Stromal cell of bone marrow (primary cell): Measurements from ENCODE around the gene GRIK1.

Experiments used
- DNase-seq: peaks from one replicate; pipeline ENCODE4 v3.0.0-alpha.2; 2012; ENCODE audit warnings: low read depth

The GRIK1 gene

DNA sequence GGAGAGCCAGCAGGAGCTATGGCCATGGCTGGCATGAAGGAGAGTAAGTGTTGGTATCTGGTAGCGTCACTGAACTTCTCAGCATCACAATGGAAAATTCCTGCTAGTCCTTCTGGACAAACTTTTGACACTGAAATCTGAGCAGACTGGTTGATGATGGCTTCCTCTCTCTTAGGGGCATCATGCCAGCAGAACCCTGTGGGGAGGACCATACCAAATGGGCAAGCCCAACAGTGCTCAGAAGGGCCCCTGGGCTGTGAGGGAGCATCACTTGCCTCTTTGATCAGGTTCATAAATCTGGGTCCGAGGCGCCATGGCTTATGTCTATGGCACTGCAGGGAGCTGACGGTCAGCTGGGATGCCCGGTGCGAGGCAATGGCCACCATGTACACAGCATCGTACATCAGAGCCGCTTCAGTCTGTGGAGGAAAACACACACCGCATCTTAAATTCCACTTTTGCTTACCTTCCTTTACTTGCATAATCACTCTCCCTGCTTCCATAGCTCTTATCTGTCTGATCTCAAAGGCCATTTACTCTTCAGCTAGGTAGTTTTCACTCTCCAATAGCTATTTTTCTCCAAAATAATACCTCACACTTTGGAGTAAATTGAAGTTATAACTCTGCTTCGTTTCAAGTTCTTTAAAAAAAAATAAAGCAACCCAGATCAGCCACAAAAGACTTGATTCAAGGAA is 297.1 kb downstream of the GRIK1 start:
- DNase-seq: no peak

DNA sequence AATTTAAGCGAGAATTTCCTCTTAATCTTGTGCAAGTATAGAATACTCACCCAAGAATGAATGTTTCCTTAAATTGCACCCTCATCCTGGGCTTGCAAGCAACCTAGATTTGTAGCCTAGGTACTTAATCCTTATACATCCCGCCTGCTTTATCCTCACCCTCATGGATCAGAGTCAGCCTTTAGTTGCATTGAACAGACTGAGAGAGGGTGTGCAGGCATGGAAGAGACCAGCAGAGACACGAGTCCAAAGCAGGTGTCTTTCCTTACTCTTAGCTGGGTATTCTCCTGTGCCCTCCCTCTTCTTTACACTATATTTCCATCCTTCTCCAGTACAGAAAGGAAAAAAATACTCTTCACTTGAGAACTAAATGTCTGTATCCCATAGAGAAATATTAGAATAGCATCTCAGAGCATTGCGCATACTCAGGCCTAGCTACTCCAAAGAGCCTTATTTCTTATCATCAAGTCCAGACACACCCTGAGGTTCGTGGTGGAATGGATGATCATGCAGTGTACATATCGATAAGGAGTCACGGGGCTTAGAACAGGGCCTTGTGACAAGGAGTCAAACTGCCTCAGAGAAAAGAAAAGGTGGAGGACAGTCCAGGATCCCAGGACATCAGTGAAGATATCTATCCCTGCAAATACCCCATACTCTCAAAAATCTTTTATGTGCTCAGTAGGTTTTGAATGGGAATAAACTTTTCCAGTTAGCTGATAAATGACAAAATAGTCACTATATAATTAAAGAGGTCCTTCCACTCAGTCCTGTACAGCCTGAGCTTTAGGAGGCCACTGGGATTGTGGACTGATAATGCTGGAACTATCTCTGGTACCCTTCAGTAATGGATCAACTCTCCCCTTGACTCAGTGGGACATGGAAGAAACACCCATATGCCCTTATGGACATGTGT is 297.9 kb downstream of the GRIK1 start:
- DNase-seq: no peak

- no peak for DNase-seq
These were observed 298.7 kb downstream of the GRIK1 start for GRCh38 chr21:29641001-29641634.

- DNase-seq: no peak
These were observed 299.7 kb downstream of the GRIK1 start for GRCh38 chr21:29640080-29640508.

GRCh38 chr21:29639366-29640079 is 300.3 kb downstream of the GRIK1 start:
- no peak for DNase-seq

GRCh38 chr21:29638761-29639327 is 301.0 kb downstream of the GRIK1 start:
- no peak for DNase-seq

DNA sequence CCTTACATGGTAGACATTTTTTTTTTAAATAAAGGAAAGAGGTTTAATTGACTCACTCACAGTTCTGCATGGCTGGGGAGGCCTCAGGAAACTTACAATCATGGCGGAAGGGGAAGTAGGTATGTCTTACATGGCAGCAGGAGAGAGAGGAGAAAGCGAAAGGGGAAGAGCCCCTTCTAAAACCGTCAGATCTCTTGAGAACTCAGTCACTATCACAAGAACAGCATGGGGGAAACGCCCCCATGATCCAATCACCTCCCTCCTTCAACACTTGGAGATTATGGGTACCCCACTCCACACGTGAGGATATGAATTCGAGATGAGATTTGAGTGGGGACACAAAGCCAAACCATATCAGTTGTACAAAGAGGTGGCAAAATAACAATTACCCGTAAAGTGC is 301.7 kb downstream of the GRIK1 start:
- no peak for DNase-seq

DNA sequence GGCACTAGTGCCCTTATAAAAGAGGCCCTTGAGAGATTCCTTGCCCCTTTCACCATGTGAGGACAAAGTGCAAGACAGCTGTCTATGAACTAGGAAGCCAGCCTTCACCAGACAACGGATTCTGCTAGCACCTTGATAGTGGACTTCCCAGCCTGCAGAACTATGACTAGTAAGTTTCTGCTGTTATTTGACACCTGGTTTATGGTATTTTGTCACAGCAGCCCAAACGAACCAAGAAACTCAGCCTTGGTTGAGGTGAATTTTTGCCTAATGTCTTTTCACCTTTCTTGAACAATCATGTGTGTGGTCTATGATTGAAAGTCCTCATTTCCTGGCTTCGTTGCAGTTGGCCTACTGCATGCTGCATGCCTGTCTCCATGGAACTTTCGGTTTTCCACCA is 302.2 kb downstream of the GRIK1 start:
- no peak for DNase-seq

DNA sequence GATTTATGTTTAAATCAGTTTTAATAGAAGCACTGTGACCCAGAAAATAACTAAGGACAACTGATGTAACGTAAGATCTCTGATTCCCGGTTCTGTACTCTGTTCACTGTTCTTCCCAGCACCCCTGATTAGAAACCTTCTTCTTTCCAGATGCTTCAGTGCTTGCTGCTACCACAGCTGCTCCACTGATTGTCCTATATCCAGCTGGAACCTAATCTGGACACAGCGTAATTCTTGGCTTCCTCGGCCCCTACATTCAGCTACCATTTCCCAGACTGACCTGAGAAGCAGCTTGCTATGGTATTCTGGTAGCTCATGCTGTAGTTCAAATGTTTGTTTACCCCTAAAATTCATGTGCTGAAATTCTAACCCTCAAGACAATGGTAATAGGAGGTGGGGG is 302.7 kb downstream of the GRIK1 start:
- no peak for DNase-seq

DNA sequence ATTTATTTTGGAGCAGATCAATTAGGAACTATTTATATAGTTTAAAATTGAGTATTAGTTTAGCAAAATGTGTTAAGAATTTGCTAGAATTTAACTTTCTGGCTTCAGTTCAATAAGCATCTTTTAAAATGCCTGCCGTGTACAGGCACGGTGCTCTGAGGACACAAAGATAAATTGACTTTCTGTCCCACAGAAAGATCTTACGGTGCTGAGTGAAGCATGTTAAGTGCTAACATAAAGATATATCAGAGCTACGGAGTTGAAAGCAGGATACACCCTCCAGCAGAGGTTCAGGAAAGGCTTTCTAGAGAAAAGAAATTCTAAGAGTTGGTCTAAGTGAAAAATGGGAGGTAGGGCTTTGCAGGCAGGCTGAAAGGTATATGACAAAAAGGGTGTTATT is 305.4 kb downstream of the GRIK1 start:
- DNase-seq: no peak

- no peak for DNase-seq
These were observed 306.0 kb downstream of the GRIK1 start for GRCh38 chr21:29633756-29634155.

DNA sequence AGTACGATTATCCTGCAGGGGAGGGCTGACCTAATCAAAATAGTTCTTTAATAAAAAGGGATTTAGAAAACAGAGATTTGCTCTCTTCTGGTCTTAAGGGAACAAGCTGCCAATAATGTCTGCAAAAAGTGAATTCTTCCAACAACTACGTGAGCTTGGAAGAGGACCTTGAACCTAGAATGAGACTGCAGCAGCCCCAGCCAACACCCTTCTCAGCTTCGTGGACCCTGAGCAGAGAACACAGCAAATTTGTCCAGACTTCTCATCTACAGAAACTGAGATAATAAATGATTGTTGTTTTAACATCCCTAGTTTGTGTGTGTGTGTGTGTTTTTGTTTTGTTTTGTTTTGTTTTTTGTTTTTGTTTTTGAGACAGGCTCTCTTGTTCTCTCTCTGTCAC is 309.4 kb downstream of the GRIK1 start:
- no peak for DNase-seq

- DNase-seq: no peak
These were observed 311.9 kb downstream of the GRIK1 start for GRCh38 chr21:29627905-29628304.

DNA sequence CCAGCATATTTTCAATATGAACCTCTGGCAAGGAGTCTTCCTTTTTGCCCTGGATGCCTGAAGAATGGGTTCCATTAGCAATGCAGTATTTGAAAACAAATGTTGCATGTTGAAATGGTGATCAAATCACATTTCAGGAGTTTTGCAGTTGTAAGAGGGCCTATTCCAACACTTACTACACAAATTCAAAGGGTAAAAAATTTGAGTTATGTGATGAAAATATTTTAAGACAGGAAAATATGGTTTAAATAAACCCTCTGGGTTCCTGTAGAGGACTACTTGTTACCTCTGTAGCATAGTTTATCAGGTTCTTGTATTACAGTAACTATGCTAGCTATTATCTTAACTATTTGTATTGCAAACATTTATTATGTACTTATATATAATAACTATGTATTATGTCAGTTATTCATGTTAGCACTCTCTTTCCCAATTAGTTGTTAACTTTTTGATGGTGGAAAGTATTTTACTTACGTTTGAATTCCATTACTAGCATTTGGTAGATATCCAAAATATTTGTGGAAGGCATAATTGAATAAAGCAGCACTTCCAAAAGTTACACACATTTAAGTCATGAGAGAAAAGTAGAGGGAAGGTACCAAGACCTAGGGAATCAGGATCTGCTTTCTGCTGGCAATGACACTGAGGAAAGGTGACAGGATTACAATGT is 312.9 kb downstream of the GRIK1 start:
- no peak for DNase-seq

GRCh38 chr21:29625990-29626389 is 313.8 kb downstream of the GRIK1 start:
- no peak for DNase-seq

DNA sequence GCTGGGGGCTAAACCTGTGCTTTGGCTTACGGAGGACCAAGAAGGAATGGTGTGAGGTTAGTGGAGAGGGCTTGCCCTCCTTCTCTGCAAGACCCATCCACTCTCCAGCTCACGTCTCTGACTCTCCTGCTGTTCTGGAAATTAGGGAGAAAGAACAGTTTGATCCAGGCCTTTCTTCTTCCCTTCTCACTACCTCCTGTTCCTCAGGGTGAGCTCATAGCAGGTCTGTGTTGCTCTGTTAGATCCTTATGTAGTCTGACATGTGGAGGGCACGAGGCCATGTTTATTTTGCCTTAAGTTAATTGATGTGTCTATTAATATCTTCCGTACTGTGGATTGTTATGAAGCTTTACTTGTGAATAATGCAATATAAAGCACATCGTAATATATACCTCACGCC is 315.0 kb downstream of the GRIK1 start:
- no peak for DNase-seq

DNA sequence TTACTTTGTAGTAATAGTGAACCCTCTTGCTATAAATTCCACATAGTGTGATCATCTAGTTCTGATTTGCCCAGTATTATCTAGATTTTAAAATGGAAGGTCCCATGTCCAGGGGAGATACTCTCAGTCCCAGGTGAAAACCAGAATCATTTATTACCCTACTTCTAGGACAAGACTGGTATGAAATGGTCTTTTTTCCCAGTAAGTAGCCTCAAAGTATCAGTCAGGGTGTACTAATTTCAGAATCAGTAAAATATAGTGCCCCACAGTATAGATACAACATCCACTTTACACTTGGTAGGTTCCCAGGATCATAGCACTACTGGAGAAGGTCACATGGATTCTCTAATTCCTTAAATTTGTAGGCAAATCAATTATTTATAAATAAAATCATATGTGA is 318.3 kb downstream of the GRIK1 start:
- DNase-seq: no peak

- no peak for DNase-seq
These were observed 323.5 kb downstream of the GRIK1 start for GRCh38 chr21:29616209-29616751.

DNA sequence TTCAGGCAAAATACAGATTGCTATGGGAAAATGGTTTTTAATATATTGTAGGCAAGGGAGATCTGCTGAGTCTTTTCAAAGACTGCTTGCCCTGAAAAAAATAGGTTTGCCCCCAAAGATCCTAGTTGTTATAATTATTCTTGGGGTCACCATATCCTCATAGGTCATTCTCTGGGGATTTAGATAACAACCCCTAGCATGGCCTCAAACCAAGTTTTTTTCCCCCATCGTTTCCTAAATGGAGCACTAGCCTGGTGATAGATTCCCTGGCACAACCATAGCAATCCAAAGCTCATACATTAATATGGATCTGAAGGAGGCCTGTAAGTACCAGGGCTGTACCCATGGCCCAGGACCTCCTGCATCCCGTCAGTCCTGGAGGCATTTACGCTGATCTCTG is 325.9 kb downstream of the GRIK1 start:
- DNase-seq: no peak

GRCh38 chr21:29613021-29613420 is 326.8 kb downstream of the GRIK1 start:
- no peak for DNase-seq

GRCh38 chr21:29610779-29611360 is 328.9 kb downstream of the GRIK1 start:
- DNase-seq: peak; percentile 25
